A673 (cell line): Measurements from ENCODE around the gene TIPIN. TPM values are rescaled to one million over a fixed set of nuclear protein-coding genes. Genes with fewer than 3 reads are reported as not detected.

ENCODE experiments used
- BruUV-seq: library from RNA; stranded (reverse); fragments of 400-500 nt; replicated peaks from 2 replicates; lab custom pipeline; 2021; lab: Mats Ljungman, UMichigan
- CTCF ChIA-PET: fragments of 300-600 bp; sonication (Branson Sonifier 250); formaldehyde crosslinking; loops from one replicate; lab custom pipeline; 2022; ENCODE audit warnings: antibody characterized with exemption; lab: Charles Lee
- POLR2A ChIA-PET: fragments of 300-600 bp; sonication (Branson Sonifier 250); formaldehyde crosslinking; loops from one replicate; lab custom pipeline; 2022; ENCODE audit warnings: antibody characterized with exemption; ENCODE audit not compliant: low non-redundant PET; lab: Charles Lee
- DNase-seq: peaks from one replicate; pipeline ENCODE4 v3.0.0-alpha.2; 2015; ENCODE audit warnings: low spot score
- H3K27ac ChIP-seq: fragments of 200-600 bp; sonication (generic); 2 replicates; pipeline ENCODE4 v1.5.1; 2016; ENCODE audit warnings: mixed run types, low read depth, mild to moderate bottlenecking, mixed read lengths, antibody characterized with exemption, low read length; ENCODE audit not compliant: poor library complexity, severe bottlenecking
- H3K27me3 ChIP-seq: fragments of 200-600 bp; sonication (generic); replicated peaks from 2 replicates; pipeline ENCODE4 v1.6.1; 2017; ENCODE audit warnings: mixed run types, low read depth, mild to moderate bottlenecking, mixed read lengths, antibody characterized with exemption, low read length; ENCODE audit not compliant: insufficient read depth, poor library complexity
- H3K36me3 ChIP-seq: fragments of 200-600 bp; sonication (generic); 2 replicates; pipeline ENCODE4 v1.6.1; 2016; ENCODE audit warnings: mixed run types, mild to moderate bottlenecking, mixed read lengths, antibody characterized with exemption, low read length; ENCODE audit not compliant: insufficient read depth, poor library complexity, severe bottlenecking
- H3K4me1 ChIP-seq: fragments of 200-600 bp; sonication (generic); 2 replicates; pipeline ENCODE4 v1.6.1; 2017; ENCODE audit warnings: mixed run types, mild to moderate bottlenecking, mixed read lengths, antibody characterized with exemption, low read length; ENCODE audit not compliant: insufficient read depth, poor library complexity, severe bottlenecking
- H3K4me3 ChIP-seq: fragments of 200-600 bp; sonication (generic); 2 replicates; pipeline ENCODE4 v1.5.1; 2016; ENCODE audit warnings: low read depth, mixed run types, mild to moderate bottlenecking, mixed read lengths, low read length; ENCODE audit not compliant: poor library complexity, severe bottlenecking
- H3K9me3 ChIP-seq: fragments of 200-600 bp; sonication (generic); 2 replicates; pipeline ENCODE4 v1.6.1; 2016; ENCODE audit warnings: mixed run types, low read depth, mild to moderate bottlenecking, mixed read lengths, antibody characterized with exemption, low read length; ENCODE audit not compliant: poor library complexity, severe bottlenecking
- EZH2 ChIP-seq: fragments of 200-600 bp; sonication (generic); IDR thresholded peaks from 2 replicates; pipeline ENCODE4 v1.6.1; 2017; ENCODE audit warnings: borderline replicate concordance, low read depth, mild to moderate bottlenecking, mixed read lengths, antibody characterized with exemption, low read length; ENCODE audit not compliant: poor library complexity, severe bottlenecking
- intact Hi-C: fragments of 100-400 bp; cut with micrococcal nuclease; formaldehyde crosslinking; loops from one replicate; pipeline ENCODE4 v1.10.0; 2022; ENCODE audit not compliant: unreplicated experiment
- total RNA-seq: library from RNA; stranded (reverse); gene quantifications from 2 replicates; pipeline ENCODE4 v1.2.3, GENCODE V29; 2021
- TF ChIP-seq, protein P1 (sequence below): fragments of 300-800, 200-600 bp; sonication (generic); conservative IDR thresholded peaks from 2 replicates; pipeline ENCODE4 v1.5.1; 2017; ENCODE audit warnings: low read depth, mild to moderate bottlenecking, antibody characterized with exemption, low read length, moderate library complexity, mixed read lengths

TIPIN gene
- total RNA-seq, 1 experiment from 2014 or later: 42.1 TPM

DNA sequence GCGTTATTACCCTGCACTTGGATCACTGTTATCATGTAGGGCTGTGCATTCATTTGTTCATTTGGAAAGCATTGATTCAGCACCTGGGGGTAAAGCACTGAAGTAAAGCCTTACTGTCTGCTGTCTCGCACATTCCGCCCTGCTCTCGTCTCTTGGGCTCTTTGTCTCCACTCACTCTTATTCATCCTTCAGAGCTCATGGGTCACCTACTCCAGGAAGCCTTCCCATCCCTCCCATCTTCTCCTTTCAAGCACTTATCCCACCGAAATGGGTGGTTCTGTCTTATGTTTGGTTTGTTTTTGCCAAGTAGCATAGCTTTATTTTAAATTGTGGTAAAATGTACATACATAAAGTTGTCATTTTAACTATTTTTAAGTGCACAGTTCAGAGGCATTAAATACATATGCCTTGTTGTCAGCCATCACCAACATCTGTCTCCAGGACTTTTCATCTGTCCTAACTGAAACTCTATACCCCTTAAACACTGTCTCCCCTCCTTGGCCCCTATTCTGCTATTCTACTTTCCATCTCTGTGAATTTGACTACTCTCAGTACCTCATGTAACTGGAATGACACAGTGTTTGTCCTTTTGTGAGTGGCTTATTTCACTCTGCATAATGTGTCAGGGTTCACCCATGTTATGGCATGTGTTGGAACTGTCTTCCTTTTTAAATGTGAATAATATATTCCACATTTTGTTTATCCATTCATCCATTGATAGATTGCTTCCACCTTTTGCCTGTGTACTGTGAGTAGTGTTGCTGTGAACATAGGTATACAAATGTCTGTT is 53.8 kb downstream of the TIPIN start:
- Histone ChIP-seq H3K9me3 (no peaks in the 10 kb centered on the region), H3K4me3 (no peak overlapping the region), H3K4me1 (peaks cover 14% of the 10 kb centered on the region), H3K27me3 (no peaks in the 10 kb centered on the region), H3K27ac (no peak overlapping the region), H3K36me3 (no peaks in the 10 kb centered on the region)
- POLR2A ChIA-PET: interaction anchor here (0.6 kb wide), 1 partner anchor 53 kb away, joined by 3 read pairs; no protein-coding TSS in a partner anchor
- BruUV-seq: no TSS peak
- no peak for DNase-seq
- intact Hi-C loops: no loop called here
- TF ChIP-seq, protein P1, sequence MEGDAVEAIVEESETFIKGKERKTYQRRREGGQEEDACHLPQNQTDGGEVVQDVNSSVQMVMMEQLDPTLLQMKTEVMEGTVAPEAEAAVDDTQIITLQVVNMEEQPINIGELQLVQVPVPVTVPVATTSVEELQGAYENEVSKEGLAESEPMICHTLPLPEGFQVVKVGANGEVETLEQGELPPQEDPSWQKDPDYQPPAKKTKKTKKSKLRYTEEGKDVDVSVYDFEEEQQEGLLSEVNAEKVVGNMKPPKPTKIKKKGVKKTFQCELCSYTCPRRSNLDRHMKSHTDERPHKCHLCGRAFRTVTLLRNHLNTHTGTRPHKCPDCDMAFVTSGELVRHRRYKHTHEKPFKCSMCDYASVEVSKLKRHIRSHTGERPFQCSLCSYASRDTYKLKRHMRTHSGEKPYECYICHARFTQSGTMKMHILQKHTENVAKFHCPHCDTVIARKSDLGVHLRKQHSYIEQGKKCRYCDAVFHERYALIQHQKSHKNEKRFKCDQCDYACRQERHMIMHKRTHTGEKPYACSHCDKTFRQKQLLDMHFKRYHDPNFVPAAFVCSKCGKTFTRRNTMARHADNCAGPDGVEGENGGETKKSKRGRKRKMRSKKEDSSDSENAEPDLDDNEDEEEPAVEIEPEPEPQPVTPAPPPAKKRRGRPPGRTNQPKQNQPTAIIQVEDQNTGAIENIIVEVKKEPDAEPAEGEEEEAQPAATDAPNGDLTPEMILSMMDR: no peak
- no peak for TF ChIP-seq EZH2
- CTCF ChIA-PET: no interaction called here

DNA sequence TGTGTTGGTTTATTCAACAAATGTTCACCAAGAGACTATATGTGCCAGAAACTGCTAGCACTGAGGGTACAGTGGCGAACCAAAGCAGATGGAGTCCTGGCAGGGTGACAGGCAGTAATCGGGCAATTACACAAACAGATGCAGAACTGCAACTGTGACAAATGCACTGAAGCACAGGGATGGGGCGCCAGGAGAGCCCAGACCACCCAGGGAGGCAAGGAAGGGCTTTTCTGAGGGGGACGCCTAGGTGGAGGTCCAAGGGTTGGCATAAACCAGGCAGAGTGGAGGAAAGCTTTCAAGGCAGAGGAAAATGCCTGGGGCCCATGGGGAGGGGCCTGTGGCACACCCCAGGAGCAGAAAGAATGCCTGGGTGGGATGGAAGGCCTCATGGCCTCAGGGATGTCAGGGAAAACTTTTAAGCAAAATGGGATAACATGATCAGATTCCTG is 57.7 kb downstream of the TIPIN start:
- Histone ChIP-seq H3K27me3 (no peaks in the 10 kb centered on the region), H3K4me1 (peaks cover 35% of the 10 kb centered on the region), H3K9me3 (no peaks in the 10 kb centered on the region), H3K4me3 (no peak overlapping the region), H3K36me3 (no peaks in the 10 kb centered on the region), H3K27ac (no peak overlapping the region)
- intact Hi-C loops: no loop called here
- no TSS peak for BruUV-seq
- ChIA-PET POLR2A (no interaction called here), CTCF (no interaction called here)
- peak; percentile 67 for DNase-seq
- TF ChIP-seq EZH2: no peak
- TF ChIP-seq, protein P1: no peak

DNA sequence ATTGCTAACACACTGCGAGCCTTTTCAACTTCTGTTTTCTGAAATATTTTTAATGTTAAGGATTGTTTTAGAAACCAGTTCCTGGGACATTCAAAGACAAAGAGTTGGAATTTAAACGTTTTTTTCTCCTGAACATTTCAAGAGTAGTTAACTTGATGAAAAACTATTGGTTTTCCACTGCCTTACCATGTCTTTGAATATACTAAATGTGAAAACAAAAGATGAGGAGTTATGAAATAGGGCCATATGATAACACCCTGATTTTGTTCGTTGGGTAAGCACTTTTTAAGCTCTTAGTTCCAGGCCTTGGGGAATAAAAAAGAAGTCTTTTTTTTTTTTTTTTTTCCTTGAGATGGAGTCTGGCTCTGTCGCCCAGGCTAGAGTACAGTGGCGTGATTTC is 60.3 kb downstream of the TIPIN start:
- ChIA-PET CTCF (interaction anchor here (0.6 kb wide), 2 partner anchors 43 to 202 kb away, joined by 3 read pairs; no protein-coding TSS in a partner anchor), POLR2A (interaction anchor here (0.6 kb wide), 1 partner anchor 59 kb away, joined by 8 read pairs; no protein-coding TSS in a partner anchor)
- DNase-seq: no peak
- no peak overlapping the region for H3K27ac ChIP-seq
- TF ChIP-seq, protein P1: no peak
- TF ChIP-seq EZH2: no peak
- no peak overlapping the region for H3K4me3 ChIP-seq
- H3K27me3 ChIP-seq: no peaks in the 10 kb centered on the region
- intact Hi-C loops: no loop called here
- no peaks in the 10 kb centered on the region for H3K9me3 ChIP-seq
- no peaks in the 10 kb centered on the region for H3K36me3 ChIP-seq
- no TSS peak for BruUV-seq
- H3K4me1 ChIP-seq: peaks cover 44% of the 10 kb centered on the region
